HG02678 (cell line): Measurements from ENCODE around the gene ASPHD1.
"Not testable (repeated sequence)": the region's sequence is repeated elsewhere in the genome, so short reads cannot be mapped to it uniquely, and the experiment has no call there.

ENCODE experiments used
- ATAC-seq: cut with Tn5 transposase; IDR thresholded peaks from one replicate; pipeline ENCODE4 v1.9.1; 2021; ENCODE audit warnings: mild to moderate bottlenecking, moderate library complexity; ENCODE audit not compliant: unreplicated experiment

ASPHD1 gene

GRCh38 chr16:29900102-29900887 lies at the start of gene ASPHD1:
TSS of gene ASPHD1 (plus strand) at chr16:29900488. CDS start at chr16:29900972, 484 bp downstream.
- ATAC-seq, result peak; percentile 67

- ATAC-seq, result no peak
Measured at GRCh38 chr16:29850998-29851397, 49.3 kb upstream of the ASPHD1 start.

GRCh38 chr16:29852654-29853053 lies 47.6 kb upstream of the ASPHD1 start:
- ATAC-seq, result no peak

GRCh38 chr16:29854520-29855100 lies 45.7 kb upstream of the ASPHD1 start:
- ATAC-seq, result no peak

- ATAC-seq, result no peak
Measured at GRCh38 chr16:29857133-29857760, 43.0 kb upstream of the ASPHD1 start.

- no peak for ATAC-seq
Measured at GRCh38 chr16:29858149-29858849, 42.0 kb upstream of the ASPHD1 start.

- ATAC-seq, result no peak
Measured at GRCh38 chr16:29858974-29859373, 41.3 kb upstream of the ASPHD1 start.

- ATAC-seq, result no peak
Measured at GRCh38 chr16:29860218-29860617, 40.1 kb upstream of the ASPHD1 start.

GRCh38 chr16:29862383-29862883 lies 37.9 kb upstream of the ASPHD1 start:
- peak; percentile 2 for ATAC-seq

- ATAC-seq, result peak; percentile 95
Measured at GRCh38 chr16:29862884-29863668, 37.2 kb upstream of the ASPHD1 start, which contains the start of gene CDIPT. TSS of gene CDIPT (minus strand) at chr16:29863226. CDS start at chr16:29862857, 369 bp downstream.

GRCh38 chr16:29863669-29863984 lies 36.7 kb upstream of the ASPHD1 start:
- no peak for ATAC-seq

GRCh38 chr16:29864205-29864604 lies 36.1 kb upstream of the ASPHD1 start:
- no peak for ATAC-seq

- ATAC-seq, result no peak
Measured at GRCh38 chr16:29868396-29869009, 31.8 kb upstream of the ASPHD1 start.

GRCh38 chr16:29869067-29869466 lies 31.2 kb upstream of the ASPHD1 start:
- ATAC-seq, result not testable (repeated sequence)

GRCh38 chr16:29871822-29872546 lies 28.3 kb upstream of the ASPHD1 start:
- no peak for ATAC-seq

- ATAC-seq, result no peak
Measured at GRCh38 chr16:29873319-29873718, 27.0 kb upstream of the ASPHD1 start.

- ATAC-seq, result no peak
Measured at GRCh38 chr16:29875206-29875605, 25.1 kb upstream of the ASPHD1 start.

GRCh38 chr16:29876217-29876593 lies 24.1 kb upstream of the ASPHD1 start:
- ATAC-seq, result no peak

- no peak for ATAC-seq
Measured at GRCh38 chr16:29876594-29877249, 23.6 kb upstream of the ASPHD1 start.
